BLaER1 treated with 17β-estradiol and CSF1 and Interleukin-3, amounts not matched to agents 10 nM and 100 nM (cell line): ENCODE data around the gene SHISAL1.

ENCODE experiments used
- H3K27ac ChIP-seq, 11 experiments: shearing (Covaris generic); formaldehyde crosslinking; 2 replicates each; pipeline ENCODE4 v1.8.1; 2022
- H3K27me3 ChIP-seq, 11 experiments: shearing (Covaris generic); formaldehyde crosslinking; 2 replicates each; pipeline ENCODE4 v1.8.1; 2022
- H3K36me3 ChIP-seq, 11 experiments: shearing (Covaris generic); formaldehyde crosslinking; 2 replicates each; pipeline ENCODE4 v1.8.1; 2022
- H3K4me1 ChIP-seq, 10 experiments: shearing (Covaris generic); formaldehyde crosslinking; 2 replicates each; pipeline ENCODE4 v1.8.1; 2022
- H3K4me2 ChIP-seq, 11 experiments: shearing (Covaris generic); formaldehyde crosslinking; 2 replicates each; pipeline ENCODE4 v1.8.1; 2022
- H3K4me3 ChIP-seq, 10 experiments: shearing (Covaris generic); formaldehyde crosslinking; 2 replicates each; pipeline ENCODE4 v1.8.1; 2022
- H3K9ac ChIP-seq, 11 experiments: shearing (Covaris generic); formaldehyde crosslinking; 2 replicates each; pipeline ENCODE4 v1.8.1; 2022
- H3K9me3 ChIP-seq, 11 experiments: shearing (Covaris generic); formaldehyde crosslinking; replicated peaks in 1 of 11; 2 replicates each; pipeline ENCODE4 v1.8.1; 2022
- H4K20me1 ChIP-seq, 11 experiments: shearing (Covaris generic); formaldehyde crosslinking; 2 replicates each; pipeline ENCODE4 v1.8.1; 2022
- Cebpa-rat ChIP-seq, 11 experiments: shearing (Covaris generic); IDR thresholded peaks; 2 replicates each; pipeline ENCODE4 v1.8.1; 2022

Gene SHISAL1

GRCh38 chr22:44209343-44209742 is 103.4 kb downstream of the SHISAL1 start:
- no peak overlapping the region for H3K4me3 ChIP-seq
- no peak for TF ChIP-seq Cebpa-rat (IDR thresholded peaks at IDR 0.05)
- no peak overlapping the region for H3K4me2 ChIP-seq
- no peaks in the 10 kb centered on the region for H3K27me3 ChIP-seq
- H3K9me3 ChIP-seq, result peaks cover 2 to 19% (median 15%) of the 10 kb centered on the region in 11 experiments; a peak in 18 of 22 replicates
- no peak overlapping the region for H3K27ac ChIP-seq
- peaks cover 0 to 19% (median 0%) of the 10 kb centered on the region in 11 experiments; a peak in 9 of 22 replicates for H3K36me3 ChIP-seq
- no peak overlapping the region for H3K9ac ChIP-seq
- peaks cover 10 to 18% (median 14%) of the 10 kb centered on the region in 10 experiments; a peak in 16 of 20 replicates for H3K4me1 ChIP-seq
- H4K20me1 ChIP-seq, result peaks cover 0 to 30% (median 20%) of the 10 kb centered on the region in 11 experiments; a peak in 19 of 22 replicates

DNA sequence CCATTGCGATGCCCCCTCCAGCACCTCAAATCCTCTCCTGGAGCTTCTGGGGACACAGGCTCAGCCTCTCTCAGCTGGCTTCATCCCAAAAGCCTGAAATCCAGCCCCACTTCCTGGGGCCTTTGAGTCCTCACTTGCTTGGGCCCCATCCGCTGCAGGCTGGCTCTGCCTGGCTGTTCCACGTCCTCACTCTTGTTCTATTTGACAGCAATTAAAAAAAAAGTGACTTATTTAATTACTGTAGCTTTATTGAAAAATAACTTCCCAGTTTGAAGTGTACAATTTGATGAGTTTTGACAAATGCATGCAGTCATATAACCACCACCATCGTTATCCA is 104.8 kb downstream of the SHISAL1 start:
- H3K4me1 ChIP-seq, result peaks cover 11 to 27% (median 18%) of the 10 kb centered on the region in 10 experiments; a peak in 16 of 20 replicates
- H3K4me3 ChIP-seq, result no peak overlapping the region
- TF ChIP-seq Cebpa-rat (IDR thresholded peaks at IDR 0.05), result no peak
- peaks cover 7 to 44% (median 30%) of the 10 kb centered on the region in 11 experiments; a peak in 20 of 22 replicates for H4K20me1 ChIP-seq
- no peak overlapping the region for H3K4me2 ChIP-seq
- peaks cover 0 to 1% (median 0%) of the 10 kb centered on the region in 11 experiments; a peak in 1 of 22 replicates for H3K27me3 ChIP-seq
- H3K27ac ChIP-seq, result no peak overlapping the region
- H3K36me3 ChIP-seq, result peaks cover 0 to 32% (median 0%) of the 10 kb centered on the region in 11 experiments; a peak in 9 of 22 replicates
- H3K9ac ChIP-seq, result no peak overlapping the region
- H3K9me3 ChIP-seq, result peaks cover 0 to 14% (median 12%) of the 10 kb centered on the region in 11 experiments; a peak in 16 of 22 replicates

- H3K9ac ChIP-seq, result no peak overlapping the region
- no peak overlapping the region for H3K4me2 ChIP-seq
- H3K27me3 ChIP-seq, result peaks cover 0 to 4% (median 0%) of the 10 kb centered on the region in 11 experiments; a peak in 4 of 22 replicates
- H4K20me1 ChIP-seq, result peaks cover 8 to 50% (median 33%) of the 10 kb centered on the region in 11 experiments; a peak in 20 of 22 replicates
- TF ChIP-seq Cebpa-rat (IDR thresholded peaks at IDR 0.05), result no peak
- H3K4me1 ChIP-seq, result peaks cover 11 to 27% (median 18%) of the 10 kb centered on the region in 10 experiments; a peak in 16 of 20 replicates
- H3K36me3 ChIP-seq, result peaks cover 0 to 38% (median 4%) of the 10 kb centered on the region in 11 experiments; a peak in 12 of 22 replicates
- peaks cover 0 to 14% (median 12%) of the 10 kb centered on the region in 11 experiments; a peak in 16 of 22 replicates for H3K9me3 ChIP-seq
- no peak overlapping the region for H3K4me3 ChIP-seq
- H3K27ac ChIP-seq, result no peak overlapping the region
Observed at GRCh38 chr22:44207173-44207980, 105.4 kb downstream of the SHISAL1 start.

DNA sequence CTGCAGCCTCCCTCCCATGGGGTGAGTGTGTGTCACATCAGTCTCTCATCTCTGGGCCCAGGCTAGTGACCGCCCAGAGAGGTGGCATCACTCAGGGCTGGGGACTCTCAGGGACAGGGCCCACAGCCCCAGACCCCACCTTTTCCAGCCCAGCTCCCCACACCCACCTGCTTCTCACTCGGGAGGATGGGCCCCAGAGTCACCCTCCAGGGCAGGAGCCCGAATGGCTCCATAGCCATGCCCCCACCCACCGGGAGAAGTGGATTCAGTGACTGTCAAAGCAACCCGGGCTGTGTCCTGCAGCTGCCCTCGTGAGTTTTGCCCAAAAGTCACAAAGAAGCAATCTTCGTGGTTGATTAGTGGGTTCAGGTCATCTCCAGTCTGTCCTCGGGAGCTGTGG is 106.1 kb downstream of the SHISAL1 start:
- Histone ChIP-seq H3K9ac (no peak overlapping the region), H3K36me3 (peaks cover 0 to 45% (median 11%) of the 10 kb centered on the region in 11 experiments; a peak in 12 of 22 replicates), H3K4me3 (no peak overlapping the region), H3K27ac (no peak overlapping the region), H3K9me3 (peaks cover 0 to 14% (median 12%) of the 10 kb centered on the region in 11 experiments; a peak in 16 of 22 replicates), H3K27me3 (peaks cover 0 to 11% (median 0%) of the 10 kb centered on the region in 11 experiments; a peak in 8 of 22 replicates), H3K4me2 (no peak overlapping the region), H4K20me1 (peaks cover 8 to 56% (median 40%) of the 10 kb centered on the region in 11 experiments; a peak in 20 of 22 replicates), H3K4me1 (peaks cover 11 to 24% (median 19%) of the 10 kb centered on the region in 10 experiments; a peak in 16 of 20 replicates)
- no peak for TF ChIP-seq Cebpa-rat (IDR thresholded peaks at IDR 0.05)

- H3K9me3 ChIP-seq, result peaks cover 0 to 14% (median 12%) of the 10 kb centered on the region in 11 experiments; a peak in 16 of 22 replicates
- H3K27ac ChIP-seq, result no peak overlapping the region
- peaks cover 0 to 15% (median 0%) of the 10 kb centered on the region in 11 experiments; a peak in 9 of 22 replicates for H3K27me3 ChIP-seq
- H3K4me3 ChIP-seq, result no peak overlapping the region
- H4K20me1 ChIP-seq, result peaks cover 8 to 61% (median 44%) of the 10 kb centered on the region in 11 experiments; a peak in 20 of 22 replicates
- H3K9ac ChIP-seq, result no peak overlapping the region
- no peak overlapping the region for H3K4me2 ChIP-seq
- no peak for TF ChIP-seq Cebpa-rat (IDR thresholded peaks at IDR 0.05)
- peaks cover 0 to 49% (median 11%) of the 10 kb centered on the region in 11 experiments; a peak in 12 of 22 replicates for H3K36me3 ChIP-seq
- peaks cover 7 to 28% (median 19%) of the 10 kb centered on the region in 10 experiments; a peak in 16 of 20 replicates for H3K4me1 ChIP-seq
Observed at GRCh38 chr22:44206330-44206645, 106.5 kb downstream of the SHISAL1 start.

- Histone ChIP-seq H3K36me3 (peaks cover 0 to 55% (median 12%) of the 10 kb centered on the region in 11 experiments; a peak in 12 of 22 replicates), H4K20me1 (peaks cover 8 to 66% (median 50%) of the 10 kb centered on the region in 11 experiments; a peak in 20 of 22 replicates), H3K4me2 (peak overlapping the region in 6 of 11 experiments; percentile 39 to 72 (median 66); a peak in 11 of 22 replicates), H3K9me3 (peaks cover 0 to 14% (median 12%) of the 10 kb centered on the region in 11 experiments; a peak in 16 of 22 replicates), H3K4me3 (no peak overlapping the region), H3K4me1 (peaks cover 5 to 33% (median 25%) of the 10 kb centered on the region in 10 experiments), H3K27me3 (peaks cover 0 to 17% (median 0%) of the 10 kb centered on the region in 11 experiments; a peak in 9 of 22 replicates), H3K9ac (no peak overlapping the region), H3K27ac (no peak overlapping the region)
- no peak for TF ChIP-seq Cebpa-rat (IDR thresholded peaks at IDR 0.05)
Observed at GRCh38 chr22:44205516-44206329, 107.0 kb downstream of the SHISAL1 start.

DNA sequence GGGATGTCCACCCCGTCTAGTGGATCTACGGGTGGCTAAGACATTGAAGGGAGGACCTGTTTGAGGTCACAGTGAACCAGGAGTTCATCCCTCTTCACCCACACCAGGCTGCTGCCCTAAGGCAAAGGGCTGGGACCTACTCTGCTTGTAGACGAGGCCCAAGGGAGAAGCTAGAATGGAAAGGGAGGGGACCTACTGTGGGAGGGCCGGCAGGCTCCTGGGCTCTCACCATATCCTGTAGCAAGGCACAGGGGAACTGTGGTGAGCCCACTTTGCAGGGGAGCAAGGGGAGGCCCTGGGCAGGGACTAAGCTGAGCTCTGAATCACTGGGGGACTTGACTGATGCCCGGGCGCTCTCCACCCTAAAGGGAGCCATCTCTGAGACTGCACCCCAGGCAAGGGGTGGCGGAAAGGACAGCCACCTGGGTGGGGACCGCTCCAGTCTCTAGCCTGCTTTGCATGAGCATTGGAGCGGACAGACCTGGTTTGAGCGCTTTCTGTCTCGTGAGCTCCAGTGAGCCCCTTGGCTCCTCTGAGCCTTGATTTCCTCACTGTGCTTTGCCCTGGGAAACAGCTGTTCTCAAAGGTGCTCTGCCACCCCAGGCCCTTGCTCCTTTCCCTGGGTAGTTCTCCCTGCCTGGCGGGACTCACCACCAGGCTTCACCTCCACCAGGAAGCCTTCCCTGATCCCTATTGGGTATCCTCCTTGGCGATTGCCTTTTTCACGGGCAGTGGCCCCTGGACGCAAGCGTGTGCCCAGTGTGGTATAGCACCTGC is 107.8 kb downstream of the SHISAL1 start:
- Histone ChIP-seq H3K9me3 (peaks cover 0 to 13% (median 10%) of the 10 kb centered on the region in 11 experiments; a peak in 16 of 22 replicates), H3K4me1 (peaks cover 11 to 41% (median 33%) of the 10 kb centered on the region in 10 experiments), H3K36me3 (peaks cover 0 to 63% (median 20%) of the 10 kb centered on the region in 11 experiments; a peak in 13 of 22 replicates), H3K4me2 (peak overlapping the region in 8 of 11 experiments; percentile 2 to 72 (median 61); a peak in 15 of 22 replicates), H4K20me1 (peaks cover 15 to 74% (median 58%) of the 10 kb centered on the region in 11 experiments; a peak in 20 of 22 replicates), H3K27ac (no peak overlapping the region), H3K4me3 (no peak overlapping the region), H3K9ac (peak overlapping the region in 1 of 11 experiments; percentile 26; a peak in 1 of 22 replicates), H3K27me3 (peaks cover 0 to 17% (median 0%) of the 10 kb centered on the region in 11 experiments; a peak in 9 of 22 replicates)
- TF ChIP-seq Cebpa-rat (IDR thresholded peaks at IDR 0.05), result no peak
